ENCODE results near the gene KNSTRN. TPM values are rescaled to one million over a fixed set of nuclear protein-coding genes. Genes with fewer than 3 reads are reported as not detected.
A peak's percentile ranks its signal among the peaks of the same experiment; 100 is the strongest.

The KNSTRN gene
- total RNA-seq, 1 donor from 2014 or later = 8.7 TPM

DNA sequence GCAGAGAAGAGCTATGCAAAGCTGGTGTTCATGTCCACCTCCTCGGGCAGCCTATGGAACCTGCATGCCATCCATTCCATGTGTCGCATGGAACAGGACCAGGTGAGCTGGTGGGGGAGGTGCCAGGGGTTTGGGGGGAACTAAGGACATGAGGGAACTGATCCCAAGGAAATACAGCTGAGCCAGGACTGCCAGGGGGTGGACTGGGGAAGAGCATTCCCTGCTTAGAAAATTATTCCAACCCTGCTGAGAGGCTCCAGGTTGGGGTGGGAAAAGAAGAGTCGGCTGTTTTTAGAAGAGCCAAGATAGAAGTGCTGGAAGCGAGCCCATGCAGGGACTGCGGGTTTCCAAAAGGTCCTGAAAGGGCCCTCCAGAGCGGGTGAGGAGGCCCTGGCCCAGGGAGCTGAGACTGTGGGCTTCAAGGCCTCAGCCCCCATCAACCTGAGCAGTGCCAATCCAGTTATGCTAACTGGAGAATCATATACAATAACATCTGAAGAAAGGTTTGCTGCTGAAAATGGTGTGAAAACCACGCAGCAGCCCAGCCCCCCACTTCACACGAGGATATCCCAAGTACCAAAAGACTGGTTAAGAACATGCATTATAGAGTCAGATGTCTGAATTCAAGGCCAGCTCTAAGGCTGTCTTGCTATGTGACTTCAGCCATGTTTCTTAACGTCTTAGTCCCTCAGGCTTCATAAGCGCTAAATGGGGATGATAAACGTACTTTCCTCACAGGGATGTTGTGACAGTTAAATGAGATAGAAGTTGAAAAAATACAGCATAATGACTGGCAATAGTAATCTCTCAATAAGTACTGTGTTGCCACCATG, 16.7 kb upstream of the KNSTRN start:
- no peak for DNase-seq (ENCODE audit: low spot score)

- no peak for DNase-seq (ENCODE audit: low spot score)
Measured at GRCh38 chr15:40366457-40367370, 15.8 kb upstream of the KNSTRN start.

- no peak for DNase-seq (ENCODE audit: low spot score)
Measured at GRCh38 chr15:40367371-40367685, 15.2 kb upstream of the KNSTRN start.

DNA sequence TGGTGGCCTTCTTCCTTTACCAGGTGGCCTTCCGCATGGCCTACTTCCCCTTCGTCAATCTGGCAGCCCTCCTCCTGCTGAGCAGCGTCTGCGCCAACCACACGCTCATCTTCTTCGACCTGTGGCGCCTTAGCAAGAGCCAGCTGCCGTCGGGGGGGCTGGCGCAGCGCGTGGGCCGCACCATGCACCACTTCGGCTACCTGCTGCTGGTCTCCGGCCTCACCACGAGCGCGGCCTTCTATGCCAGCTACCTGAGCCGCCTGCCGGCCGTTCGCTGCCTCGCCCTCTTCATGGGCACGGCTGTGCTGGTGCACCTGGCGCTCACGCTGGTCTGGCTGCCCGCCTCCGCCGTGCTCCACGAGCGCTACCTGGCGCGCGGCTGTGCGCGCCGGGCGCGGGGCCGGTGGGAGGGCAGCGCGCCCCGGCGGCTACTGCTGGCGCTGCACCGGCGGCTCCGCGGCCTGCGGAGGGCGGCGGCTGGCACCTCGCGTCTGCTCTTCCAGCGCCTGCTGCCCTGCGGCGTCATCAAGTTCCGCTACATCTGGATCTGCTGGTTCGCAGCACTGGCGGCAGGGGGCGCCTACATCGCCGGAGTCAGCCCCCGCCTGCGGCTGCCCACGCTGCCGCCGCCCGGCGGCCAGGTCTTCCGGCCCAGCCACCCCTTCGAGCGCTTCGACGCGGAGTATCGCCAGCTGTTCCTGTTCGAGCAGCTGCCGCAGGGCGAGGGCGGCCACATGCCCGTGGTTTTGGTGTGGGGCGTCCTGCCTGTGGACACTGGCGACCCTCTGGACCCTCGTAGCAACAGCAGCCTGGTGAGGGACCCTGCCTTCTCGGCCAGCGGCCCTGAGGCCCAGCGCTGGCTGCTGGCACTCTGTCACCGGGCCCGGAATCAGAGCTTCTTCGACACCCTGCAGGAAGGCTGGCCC, 14.6 kb upstream of the KNSTRN start:
- peak; percentile 81 for DNase-seq (ENCODE audit: low spot score)

DNA sequence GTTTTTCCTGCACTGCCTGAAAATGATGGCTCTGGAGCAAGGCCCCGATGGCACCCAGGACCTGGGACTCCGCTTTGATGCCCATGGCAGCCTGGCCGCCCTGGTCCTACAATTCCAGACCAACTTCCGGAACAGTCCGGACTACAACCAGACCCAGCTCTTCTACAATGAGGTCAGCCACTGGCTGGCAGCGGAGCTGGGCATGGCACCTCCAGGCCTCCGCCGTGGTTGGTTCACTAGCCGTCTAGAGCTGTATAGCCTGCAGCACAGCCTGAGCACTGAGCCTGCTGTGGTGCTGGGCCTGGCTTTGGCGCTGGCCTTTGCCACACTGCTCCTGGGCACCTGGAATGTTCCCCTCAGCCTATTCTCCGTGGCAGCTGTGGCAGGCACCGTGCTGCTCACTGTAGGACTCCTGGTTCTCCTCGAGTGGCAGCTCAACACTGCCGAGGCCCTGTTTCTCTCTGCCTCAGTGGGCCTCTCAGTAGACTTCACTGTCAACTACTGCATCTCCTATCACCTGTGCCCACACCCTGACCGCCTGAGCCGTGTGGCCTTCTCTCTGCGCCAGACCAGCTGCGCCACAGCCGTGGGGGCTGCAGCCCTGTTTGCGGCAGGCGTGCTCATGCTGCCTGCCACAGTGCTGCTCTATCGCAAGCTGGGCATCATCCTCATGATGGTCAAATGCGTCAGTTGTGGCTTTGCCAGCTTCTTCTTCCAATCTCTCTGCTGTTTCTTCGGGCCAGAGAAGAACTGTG, 13.6 kb upstream of the KNSTRN start:
- no peak for DNase-seq (ENCODE audit: low spot score)

DNA sequence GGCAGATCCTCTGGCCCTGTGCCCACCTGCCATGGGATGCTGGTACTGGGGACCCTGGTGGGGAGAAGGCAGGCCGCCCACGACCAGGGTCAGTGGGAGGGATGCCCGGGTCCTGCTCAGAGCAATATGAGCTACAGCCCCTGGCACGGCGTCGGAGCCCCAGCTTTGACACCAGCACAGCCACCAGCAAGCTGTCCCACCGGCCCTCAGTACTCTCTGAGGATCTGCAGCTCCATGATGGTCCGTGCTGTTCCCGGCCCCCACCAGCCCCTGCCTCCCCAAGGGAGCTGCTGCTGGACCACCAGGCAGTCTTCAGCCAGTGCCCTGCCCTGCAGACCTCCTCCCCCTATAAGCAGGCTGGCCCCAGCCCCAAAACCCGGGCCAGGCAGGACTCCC, 13.0 kb upstream of the KNSTRN start:
- no peak for DNase-seq (ENCODE audit: low spot score)

- DNase-seq (ENCODE audit: low spot score) = no peak
Measured at GRCh38 chr15:40369971-40370370, 12.6 kb upstream of the KNSTRN start.

DNA sequence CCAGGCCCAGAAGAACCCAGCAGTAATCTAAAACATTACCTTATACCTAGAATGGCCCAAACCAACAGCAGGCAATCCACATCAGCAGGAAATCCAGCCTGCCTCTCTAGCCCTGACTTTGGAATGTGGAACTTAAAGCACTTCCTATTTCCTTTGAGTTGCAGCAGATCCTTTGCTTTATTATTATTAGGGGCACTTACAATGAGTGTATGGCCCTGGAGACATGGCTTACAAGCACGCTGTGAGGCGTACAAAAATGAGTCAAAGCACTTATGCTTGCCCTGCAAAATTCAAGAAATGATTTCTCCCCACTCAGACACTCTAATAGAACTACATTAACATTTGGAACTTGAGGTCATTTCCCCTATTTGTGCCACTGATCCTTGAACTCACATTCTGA, 9.5 kb upstream of the KNSTRN start:
- DNase-seq (ENCODE audit: low spot score) = no peak

- no peak for DNase-seq (ENCODE audit: low spot score)
Measured at GRCh38 chr15:40377606-40378005, 4.9 kb upstream of the KNSTRN start.

GRCh38 chr15:40379374-40379773, 3.1 kb upstream of the KNSTRN start:
- no peak for DNase-seq (ENCODE audit: low spot score)

DNA sequence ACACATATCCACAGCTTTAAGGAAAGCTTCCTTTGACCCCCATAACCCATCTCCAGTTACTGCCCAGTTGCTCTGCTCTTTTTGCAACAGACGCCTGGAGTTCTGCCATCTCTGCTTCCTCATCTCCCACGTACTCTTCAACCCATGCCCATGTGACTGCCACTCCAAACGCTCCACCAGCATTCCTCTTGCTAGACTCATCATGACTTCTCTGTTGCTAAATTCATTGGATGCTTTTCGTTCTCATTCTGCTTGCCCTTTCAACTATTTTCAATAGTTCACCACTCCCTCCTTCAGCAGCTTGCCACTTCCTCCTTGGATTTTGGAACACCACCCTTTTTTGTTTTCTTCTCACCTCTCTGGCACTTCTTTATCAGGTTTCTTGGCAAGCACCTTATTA, 2.7 kb upstream of the KNSTRN start:
- DNase-seq (ENCODE audit: low spot score) = peak; percentile 72

DNA sequence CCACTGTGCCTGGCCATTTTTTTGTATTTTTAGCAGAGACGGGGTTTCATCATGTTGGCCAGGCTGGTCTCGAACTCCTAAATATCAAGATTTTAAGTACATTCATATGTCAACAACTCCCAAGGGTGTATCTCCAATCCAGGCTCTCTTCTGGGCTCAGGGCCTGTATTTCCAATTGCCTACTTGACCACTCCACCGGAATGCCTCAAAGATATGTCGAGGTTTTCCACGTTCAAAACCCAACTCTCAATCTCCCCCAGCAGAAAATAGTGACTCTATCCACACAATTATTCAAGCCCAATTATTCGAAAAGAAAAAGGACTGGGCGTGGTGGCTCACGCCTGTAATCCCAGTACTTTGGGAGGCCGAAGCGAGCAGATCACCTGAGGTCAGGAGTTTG, 1.9 kb upstream of the KNSTRN start:
- no peak for DNase-seq (ENCODE audit: low spot score)

DNA sequence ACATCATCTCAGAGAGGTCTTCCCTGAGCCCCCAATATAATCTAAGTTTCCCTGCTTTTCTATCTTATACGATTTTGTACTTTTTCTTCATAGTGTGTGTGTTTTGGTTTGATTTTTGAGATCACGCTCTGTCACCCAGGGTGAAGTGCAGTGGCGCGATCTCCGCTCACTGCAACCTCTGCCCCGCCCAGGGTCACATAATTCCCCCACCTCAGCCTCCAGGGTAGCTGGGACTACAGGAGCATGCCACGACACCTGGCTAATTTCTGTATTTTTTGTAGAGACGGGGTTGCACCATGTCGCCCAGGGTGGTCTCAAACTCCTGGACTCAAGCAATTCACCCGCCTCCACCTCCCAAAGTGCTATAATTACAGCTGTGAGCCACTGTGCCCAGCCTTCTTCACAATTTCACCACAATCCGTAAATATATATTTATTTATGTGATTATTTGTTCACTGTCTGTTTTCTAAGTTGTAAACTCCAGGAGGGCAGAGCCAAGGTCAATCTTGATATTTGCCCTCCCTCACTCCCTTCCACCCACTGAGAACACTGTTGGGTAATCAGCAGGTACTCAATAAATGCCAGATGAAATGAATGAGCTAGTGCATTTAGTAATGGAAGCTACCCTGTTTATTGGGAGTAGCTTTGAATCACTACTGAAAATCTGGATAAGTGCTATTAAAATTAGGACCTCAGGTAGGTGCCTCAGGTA, 547 bp upstream of the KNSTRN start:
- DNase-seq (ENCODE audit: low spot score) = no peak

- no peak for DNase-seq (ENCODE audit: low spot score)
Measured at GRCh38 chr15:40386480-40386879, 4.0 kb downstream of the KNSTRN start.

DNA sequence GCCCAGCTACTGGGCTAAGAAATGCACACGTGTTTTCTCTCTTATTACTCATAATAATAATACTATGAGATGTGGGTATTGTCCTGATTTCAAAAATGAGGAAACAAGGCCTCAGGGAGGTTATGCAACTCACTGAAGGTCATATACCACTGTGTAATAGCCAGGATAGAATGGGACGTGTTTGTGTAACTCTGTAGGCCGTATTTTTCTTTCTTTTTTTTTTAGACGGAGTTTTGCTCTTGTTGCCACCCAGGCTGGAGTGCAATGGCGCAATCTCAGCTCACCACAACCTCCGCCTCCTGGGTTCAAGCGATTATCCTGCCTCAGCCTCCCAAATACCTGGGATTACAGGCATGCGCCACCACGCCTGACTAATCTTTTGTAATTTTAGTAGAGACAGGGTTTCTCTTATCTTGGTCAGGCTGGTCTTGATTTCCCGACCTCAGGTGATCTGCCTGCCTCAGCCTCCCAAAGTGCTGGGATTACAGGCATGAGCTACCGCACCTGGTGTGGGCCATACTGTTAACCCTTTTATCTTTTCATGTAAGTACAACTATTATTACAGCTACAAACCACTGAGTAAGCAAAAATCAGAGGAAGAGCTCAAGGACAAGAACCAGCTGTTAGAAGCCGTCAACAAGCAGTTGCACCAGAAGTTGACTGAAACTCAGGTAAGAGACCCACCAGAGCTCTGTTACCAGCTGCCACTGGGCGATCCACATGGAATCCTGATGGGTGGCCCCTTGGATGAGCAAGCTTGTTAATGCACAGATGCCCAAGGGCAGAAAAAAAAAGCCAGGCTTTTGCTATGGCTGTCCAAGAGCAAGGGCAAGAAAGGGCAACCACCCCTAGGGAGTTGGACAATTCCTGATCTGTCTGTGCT, 6.7 kb downstream of the KNSTRN start:
- no peak for DNase-seq (ENCODE audit: low spot score)

DNA sequence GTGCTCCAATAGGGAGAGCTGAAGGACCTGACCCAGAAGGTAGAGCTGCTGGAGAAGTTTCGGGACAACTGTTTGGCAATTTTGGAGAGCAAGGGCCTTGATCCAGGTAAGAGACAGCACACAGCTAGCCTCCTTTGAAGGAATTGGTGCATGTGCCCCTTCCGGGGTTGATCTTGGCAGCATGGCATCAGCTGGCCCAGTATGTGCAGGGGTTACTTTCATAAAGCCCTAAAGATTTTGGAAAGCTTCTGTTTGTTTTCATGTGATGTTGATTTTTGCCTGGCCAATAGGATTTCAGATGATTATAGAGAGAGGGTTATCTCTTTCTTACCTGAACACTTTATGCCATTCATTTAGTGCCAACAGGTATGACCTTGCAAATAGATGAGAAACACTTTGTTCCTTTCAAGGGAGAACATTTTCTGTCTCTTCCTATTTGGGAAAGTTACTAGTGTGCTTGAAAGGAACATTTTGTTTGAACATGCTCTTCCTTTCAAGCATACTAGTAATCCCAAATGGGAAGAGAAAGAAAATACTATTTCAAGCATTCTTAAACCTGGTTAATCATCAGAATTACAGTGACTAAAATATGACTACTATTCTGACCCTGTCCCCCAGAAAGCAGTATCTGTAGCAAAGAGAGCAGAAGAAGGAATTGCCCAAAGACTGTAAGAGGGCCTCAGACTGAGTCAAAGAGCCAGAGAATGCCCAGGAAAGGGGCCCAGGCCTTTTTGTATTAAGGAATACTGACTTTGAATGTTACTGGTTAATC, 7.5 kb downstream of the KNSTRN start:
- no peak for DNase-seq (ENCODE audit: low spot score)

GRCh38 chr15:40392986-40393948, 10.7 kb downstream of the KNSTRN start:
- DNase-seq (ENCODE audit: low spot score) = no peak

All from ureter (tissue), 1 donor.